GM12891 (cell line): ENCODE measurements around the gene SEMA4D.

Experiments used
- POLR2A ChIP-seq: IDR thresholded peaks from 2 replicates; pipeline ENCODE4 v1.6.1; 2011; ENCODE audit warnings: low read depth, low read length, control low read depth
- POLR2AphosphoS5 ChIP-seq: IDR thresholded peaks from 2 replicates; pipeline ENCODE4 v1.6.1; 2011; ENCODE audit warnings: low read depth, low read length, control low read depth
- POU2F2 ChIP-seq: IDR thresholded peaks from 2 replicates; pipeline ENCODE4 v1.6.1; 2011; ENCODE audit warnings: low read depth, mild to moderate bottlenecking, control low read depth, low read length, moderate library complexity
- SPI1 ChIP-seq: IDR thresholded peaks from 2 replicates; pipeline ENCODE4 v1.6.1; 2011; ENCODE audit warnings: low read depth, low read length, control low read depth
- TAF1 ChIP-seq: IDR thresholded peaks from 2 replicates; pipeline ENCODE4 v1.6.1; 2011; ENCODE audit warnings: low read depth, low read length, control low read depth

- TF ChIP-seq POLR2AphosphoS5 = peak; percentile 69
- no peak for TF ChIP-seq TAF1
- peak; percentile 63; the same call in 1 of the 2 replicates for TF ChIP-seq POLR2A
- TF ChIP-seq SPI1 = peak; percentile 79
- TF ChIP-seq POU2F2 = no peak
These were observed 122.6 kb downstream of the SEMA4D start for GRCh38 chr9:89375191-89375760.
